C4-2B (cell line): ENCODE results near the gene ATXN1.

Experiments
- ZFX ChIP-seq: fragments of 450-650 bp; IDR thresholded peaks from 2 replicates; pipeline ENCODE4 v1.6.1; 2017
- TF ChIP-seq, protein P1 (sequence below): fragments of 450-650 bp; conservative IDR thresholded peaks from 2 replicates; pipeline ENCODE4 v1.5.1; 2017; ENCODE audit warnings: mild to moderate bottlenecking

DNA sequence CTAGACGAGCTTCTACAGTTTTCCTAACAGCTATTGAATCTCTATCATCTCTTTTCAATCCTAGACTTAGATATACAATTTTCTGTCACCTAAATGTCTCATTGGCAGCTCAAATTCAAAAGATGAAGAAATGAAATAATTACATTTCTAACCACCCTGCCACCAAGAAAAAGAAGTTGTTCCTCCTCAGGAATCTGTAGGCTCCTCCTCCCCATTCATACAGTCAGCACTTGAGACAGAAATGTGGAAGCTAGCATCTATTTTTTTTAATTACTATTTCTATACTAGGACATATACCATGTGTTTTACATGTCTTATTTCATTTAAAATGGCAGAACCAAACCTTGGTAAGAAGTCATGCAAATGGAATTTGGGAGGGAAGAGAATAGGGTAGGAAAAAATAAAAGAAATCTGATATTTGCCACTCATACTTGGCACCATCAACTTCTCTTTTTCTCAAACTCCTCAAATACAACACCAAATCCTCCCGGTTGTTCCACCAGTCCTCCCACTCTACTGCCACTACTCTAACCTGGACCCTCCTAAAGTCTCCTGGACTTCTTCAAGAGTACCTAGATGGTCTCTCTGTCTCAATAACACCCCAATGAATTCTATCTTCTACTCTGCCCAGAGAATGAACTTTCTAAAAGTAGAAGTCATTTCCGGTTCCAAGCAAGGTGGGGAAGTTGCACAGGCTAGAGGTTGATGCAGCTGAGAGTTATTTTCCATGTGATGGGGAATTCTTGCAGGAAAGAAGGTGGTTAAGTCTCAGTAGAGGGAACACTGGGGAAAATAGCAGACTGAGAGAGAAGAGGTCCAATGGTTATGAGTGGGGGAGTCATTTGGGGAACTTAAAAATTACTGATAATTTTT is 54.1 kb downstream of the ATXN1 start:
- TF ChIP-seq, protein P1, sequence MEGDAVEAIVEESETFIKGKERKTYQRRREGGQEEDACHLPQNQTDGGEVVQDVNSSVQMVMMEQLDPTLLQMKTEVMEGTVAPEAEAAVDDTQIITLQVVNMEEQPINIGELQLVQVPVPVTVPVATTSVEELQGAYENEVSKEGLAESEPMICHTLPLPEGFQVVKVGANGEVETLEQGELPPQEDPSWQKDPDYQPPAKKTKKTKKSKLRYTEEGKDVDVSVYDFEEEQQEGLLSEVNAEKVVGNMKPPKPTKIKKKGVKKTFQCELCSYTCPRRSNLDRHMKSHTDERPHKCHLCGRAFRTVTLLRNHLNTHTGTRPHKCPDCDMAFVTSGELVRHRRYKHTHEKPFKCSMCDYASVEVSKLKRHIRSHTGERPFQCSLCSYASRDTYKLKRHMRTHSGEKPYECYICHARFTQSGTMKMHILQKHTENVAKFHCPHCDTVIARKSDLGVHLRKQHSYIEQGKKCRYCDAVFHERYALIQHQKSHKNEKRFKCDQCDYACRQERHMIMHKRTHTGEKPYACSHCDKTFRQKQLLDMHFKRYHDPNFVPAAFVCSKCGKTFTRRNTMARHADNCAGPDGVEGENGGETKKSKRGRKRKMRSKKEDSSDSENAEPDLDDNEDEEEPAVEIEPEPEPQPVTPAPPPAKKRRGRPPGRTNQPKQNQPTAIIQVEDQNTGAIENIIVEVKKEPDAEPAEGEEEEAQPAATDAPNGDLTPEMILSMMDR = no peak
- TF ChIP-seq ZFX = no peak
